DOHH2 (cell line): ENCODE measurements around the gene CD59.

Source experiments
- H3F3A ChIP-seq: fragments of 200-600 bp; sonication (generic), shearing (Covaris generic); 2 replicates; pipeline ENCODE4 v1.6.0; 2016; ENCODE audit warnings: antibody characterized with exemption, mild to moderate bottlenecking; ENCODE audit not compliant: control insufficient read depth, insufficient read depth
- H3K27ac ChIP-seq: fragments of 200-600 bp; sonication (generic); 2 replicates; pipeline ENCODE4 v1.5.1; 2014; ENCODE audit warnings: low read depth, mild to moderate bottlenecking, low read length, moderate library complexity
- H3K27me3 ChIP-seq: fragments of 200-600 bp; sonication (generic); 2 replicates; pipeline ENCODE4 v1.6.1; 2014; ENCODE audit warnings: mild to moderate bottlenecking, low read length, mixed read lengths; ENCODE audit not compliant: control insufficient read depth
- H3K36me3 ChIP-seq: fragments of 200-600 bp; sonication (generic); 2 replicates; pipeline ENCODE4 v1.6.1; 2014; ENCODE audit warnings: mild to moderate bottlenecking, low read length, moderate library complexity, mixed read lengths; ENCODE audit not compliant: control insufficient read depth
- H3K4me1 ChIP-seq: fragments of 200-600 bp; sonication (generic); 2 replicates; pipeline ENCODE4 v1.6.1; 2014; ENCODE audit warnings: mild to moderate bottlenecking, low read length, mixed read lengths; ENCODE audit not compliant: control insufficient read depth
- H3K4me2 ChIP-seq: fragments of 200-600 bp; sonication (generic); 2 replicates; pipeline ENCODE4 v1.6.0; 2014; ENCODE audit warnings: mild to moderate bottlenecking, low read length, moderate library complexity
- H3K4me3 ChIP-seq: fragments of 200-600 bp; sonication (generic); 2 replicates; pipeline ENCODE4 v1.5.1; 2014; ENCODE audit warnings: mild to moderate bottlenecking, low read length, mixed read lengths
- H3K79me2 ChIP-seq: fragments of 200-600 bp; sonication (generic); 2 replicates; pipeline ENCODE4 v1.6.1; 2014; ENCODE audit warnings: mild to moderate bottlenecking, low read length, mixed read lengths; ENCODE audit not compliant: control insufficient read depth
- H3K9me2 ChIP-seq: fragments of 200-600 bp; sonication (generic); replicated peaks from 2 replicates; pipeline ENCODE4 v1.6.1; 2014; ENCODE audit warnings: mild to moderate bottlenecking, low read length, mixed read lengths; ENCODE audit not compliant: control insufficient read depth
- H3K9me3 ChIP-seq: fragments of 200-600 bp; sonication (generic); 2 replicates; pipeline ENCODE4 v1.6.1; 2014; ENCODE audit warnings: antibody characterized with exemption, low read length, mixed read lengths; ENCODE audit not compliant: control insufficient read depth, insufficient read depth
- H4K20me1 ChIP-seq: fragments of 200-600 bp; sonication (generic); 2 replicates; pipeline ENCODE4 v1.6.0; 2014; ENCODE audit warnings: low read depth, mild to moderate bottlenecking, antibody characterized with exemption, low read length, moderate library complexity; ENCODE audit not compliant: control insufficient read depth, insufficient read depth
- CTCF ChIP-seq: fragments of 200-600 bp; sonication (generic); IDR thresholded peaks from one replicate; pipeline ENCODE4 v1.5.1; 2014; ENCODE audit warnings: antibody characterized with exemption, mild to moderate bottlenecking, low read depth, low read length; ENCODE audit not compliant: poor library complexity, severe bottlenecking
- EZH2phosphoT487 ChIP-seq: fragments of 200-600 bp; sonication (generic); IDR thresholded peaks from 2 replicates; pipeline ENCODE4 v1.6.1; 2017; ENCODE audit warnings: borderline replicate concordance, mild to moderate bottlenecking, antibody characterized with exemption, low read length, moderate library complexity, mixed read lengths

CD59 gene

GRCh38 chr11:33703234-33703633, 33.0 kb downstream of the CD59 start:
- no peak overlapping the region for H3K4me2 ChIP-seq
- no peaks in the 10 kb centered on the region for H4K20me1 ChIP-seq
- no peak for TF ChIP-seq CTCF
- TF ChIP-seq EZH2phosphoT487 = no peak
- no peak overlapping the region for H3K4me3 ChIP-seq
- no peaks in the 10 kb centered on the region for H3F3A ChIP-seq
- H3K4me1 ChIP-seq = peaks cover 15% of the 10 kb centered on the region
- H3K27ac ChIP-seq = no peak overlapping the region
- no peaks in the 10 kb centered on the region; the same call in 1 of the 2 replicates for H3K36me3 ChIP-seq
- no peaks in the 10 kb centered on the region for H3K9me2 ChIP-seq
- peaks cover 18% of the 10 kb centered on the region for H3K27me3 ChIP-seq
- no peaks in the 10 kb centered on the region for H3K9me3 ChIP-seq
- no peaks in the 10 kb centered on the region for H3K79me2 ChIP-seq

GRCh38 chr11:33701302-33702230, 34.7 kb downstream of the CD59 start:
- no peak overlapping the region for H3K27ac ChIP-seq
- no peaks in the 10 kb centered on the region for H3K9me2 ChIP-seq
- no peaks in the 10 kb centered on the region for H3K79me2 ChIP-seq
- H3F3A ChIP-seq = no peaks in the 10 kb centered on the region
- peak overlapping the region; percentile 72 for H3K4me2 ChIP-seq
- H4K20me1 ChIP-seq = no peaks in the 10 kb centered on the region
- no peaks in the 10 kb centered on the region for H3K36me3 ChIP-seq
- peaks cover 32% of the 10 kb centered on the region for H3K27me3 ChIP-seq
- peak overlapping the region; percentile 72 for H3K4me3 ChIP-seq
- H3K9me3 ChIP-seq = no peaks in the 10 kb centered on the region
- no peak for TF ChIP-seq EZH2phosphoT487
- no peak for TF ChIP-seq CTCF
- peaks cover 15% of the 10 kb centered on the region for H3K4me1 ChIP-seq

GRCh38 chr11:33700502-33701271, 35.5 kb downstream of the CD59 start, which contains the start of gene C11orf91:
C11orf91 (minus strand) TSS chr11:33700826; CDS start chr11:33700740, 86 bp downstream.
- Histone ChIP-seq H3K4me2 (peak within 1 kb of the TSS; percentile 72), H3K79me2 (no peaks in the 10 kb centered on the region), H3K9me3 (no peaks in the 10 kb centered on the region), H3K9me2 (no peaks in the 10 kb centered on the region), H4K20me1 (no peaks in the 10 kb centered on the region), H3F3A (no peaks in the 10 kb centered on the region), H3K27ac (no peak within 1 kb of the TSS), H3K36me3 (no peaks in the 10 kb centered on the region), H3K4me3 (peak within 1 kb of the TSS; percentile 72), H3K27me3 (peaks cover 41% of the 10 kb centered on the region), H3K4me1 (peaks cover 15% of the 10 kb centered on the region)
- TF ChIP-seq CTCF = no peak
- no peak for TF ChIP-seq EZH2phosphoT487
